H9 (cell line): ENCODE results near the gene ASPSCR1. TPM values are rescaled to one million over a fixed set of nuclear protein-coding genes. Genes with fewer than 3 reads are reported as not detected.
A peak's percentile ranks its signal among the peaks of the same experiment; 100 is the strongest.

Experiments used
- DNase-seq: peaks from one replicate; pipeline ENCODE4 v3.0.0-alpha.2; 2017
- H2AFZ ChIP-seq: one replicate; pipeline ENCODE4 v1.6.1; 2013; ENCODE audit warnings: mild to moderate bottlenecking, low read length, control low read depth, moderate library complexity
- H2AK5ac ChIP-seq: 2 replicates; pipeline ENCODE4 v1.6.1; 2013; ENCODE audit warnings: low read length, control low read depth, mixed read lengths; ENCODE audit not compliant: insufficient read length
- H2BK120ac ChIP-seq: one replicate; pipeline ENCODE4 v1.6.1; 2013; ENCODE audit warnings: low read depth, mild to moderate bottlenecking, low read length, control low read depth, inconsistent platforms; ENCODE audit not compliant: poor library complexity, severe bottlenecking
- H2BK12ac ChIP-seq: 2 replicates; pipeline ENCODE4 v1.6.1; 2013; ENCODE audit warnings: low read length, control low read depth, mixed read lengths, low read depth; ENCODE audit not compliant: insufficient read length
- H2BK15ac ChIP-seq: 2 replicates; pipeline ENCODE4 v1.6.1; 2013; ENCODE audit warnings: low read depth, low read length, control low read depth
- H2BK20ac ChIP-seq: one replicate; pipeline ENCODE4 v1.6.1; 2013; ENCODE audit warnings: low read depth, mild to moderate bottlenecking, low read length, control low read depth, inconsistent platforms; ENCODE audit not compliant: poor library complexity, severe bottlenecking
- H2BK5ac ChIP-seq: 2 replicates; pipeline ENCODE4 v1.6.1; 2013; ENCODE audit warnings: low read length, control low read depth, mixed read lengths; ENCODE audit not compliant: insufficient read length
- H3K14ac ChIP-seq: 2 replicates; pipeline ENCODE4 v1.6.1; 2013; ENCODE audit warnings: low read length, control low read depth; ENCODE audit not compliant: insufficient read depth
- H3K18ac ChIP-seq: 2 replicates; pipeline ENCODE4 v1.6.1; 2013; ENCODE audit warnings: low read depth, mild to moderate bottlenecking, mixed read lengths, low read length, control low read depth; ENCODE audit not compliant: insufficient read length
- H3K23ac ChIP-seq: 2 replicates; pipeline ENCODE4 v1.6.1; 2013; ENCODE audit warnings: low read length, control low read depth, mixed read lengths, low read depth; ENCODE audit not compliant: insufficient read length
- H3K23me2 ChIP-seq: 2 replicates; pipeline ENCODE4 v1.6.1; 2013; ENCODE audit warnings: low read depth, mild to moderate bottlenecking, mixed read lengths, low read length, control low read depth; ENCODE audit not compliant: insufficient read length, poor library complexity, severe bottlenecking
- H3K27ac ChIP-seq: 2 replicates; pipeline ENCODE4 v1.5.1; 2013; ENCODE audit warnings: low read length, control low read depth, mixed read lengths, low read depth; ENCODE audit not compliant: insufficient read length
- H3K27me3 ChIP-seq: 2 replicates; pipeline ENCODE4 v1.6.1; 2013; ENCODE audit warnings: low read length, control low read depth, inconsistent platforms; ENCODE audit not compliant: insufficient read depth
- H3K4ac ChIP-seq: 2 replicates; pipeline ENCODE4 v1.6.1; 2013; ENCODE audit warnings: low read depth, mild to moderate bottlenecking, control low read depth, inconsistent platforms, low read length, moderate library complexity
- H3K4me1 ChIP-seq: 2 replicates; pipeline ENCODE4 v1.6.1; 2013; ENCODE audit warnings: low read length, control low read depth, inconsistent platforms; ENCODE audit not compliant: insufficient read depth
- H3K4me2 ChIP-seq: 2 replicates; pipeline ENCODE4 v1.6.1; 2013; ENCODE audit warnings: low read length, control low read depth, mixed read lengths; ENCODE audit not compliant: insufficient read length, insufficient read depth
- H3K56ac ChIP-seq: 2 replicates; pipeline ENCODE4 v1.6.1; 2013; ENCODE audit warnings: low read depth, mild to moderate bottlenecking, mixed read lengths, low read length, control low read depth; ENCODE audit not compliant: insufficient read length
- H3K79me1 ChIP-seq: 2 replicates; pipeline ENCODE4 v1.6.1; 2013; ENCODE audit warnings: low read depth, mild to moderate bottlenecking, moderate library complexity, low read length, control low read depth, inconsistent platforms; ENCODE audit not compliant: insufficient read depth, poor library complexity, severe bottlenecking
- H3K79me2 ChIP-seq: 2 replicates; pipeline ENCODE4 v1.6.1; 2013; ENCODE audit warnings: low read length, control low read depth, inconsistent platforms; ENCODE audit not compliant: insufficient read depth
- H3K9ac ChIP-seq: 2 replicates; pipeline ENCODE4 v1.6.1; 2013; ENCODE audit warnings: low read length, control low read depth, mixed read lengths; ENCODE audit not compliant: insufficient read length; ENCODE audit errors: extremely low read depth
- H3K9me3 ChIP-seq: one replicate; pipeline ENCODE4 v1.6.1; 2013; ENCODE audit warnings: low read depth, low read length, inconsistent platforms; ENCODE audit not compliant: control insufficient read depth
- H3T11ph ChIP-seq: one replicate; pipeline ENCODE4 v1.6.1; 2013; ENCODE audit warnings: mild to moderate bottlenecking, low read length, control low read depth, inconsistent platforms
- H4K20me1 ChIP-seq: one replicate; pipeline ENCODE4 v1.6.1; 2013; ENCODE audit not compliant: control insufficient read depth, insufficient read length, insufficient read depth
- H4K5ac ChIP-seq: 2 replicates; pipeline ENCODE4 v1.6.1; 2013; ENCODE audit warnings: low read depth, mild to moderate bottlenecking, mixed read lengths, low read length, control low read depth; ENCODE audit not compliant: insufficient read length
- H4K8ac ChIP-seq: replicated peaks from 2 replicates; pipeline ENCODE4 v1.6.1; 2013; ENCODE audit warnings: low read length, control low read depth, mixed read lengths, low read depth; ENCODE audit not compliant: insufficient read length
- H4K91ac ChIP-seq: 2 replicates; pipeline ENCODE4 v1.6.1; 2013; ENCODE audit warnings: low read depth, mild to moderate bottlenecking, moderate library complexity, mixed read lengths, low read length, control low read depth; ENCODE audit not compliant: insufficient read length
- H3K27ac Mint-ChIP-seq, 3 experiments: 2 replicates in 2 of 3; 3 replicates in 1 of 3; pipeline ENCODE4 v1.8.0; 2020 to 2021; ENCODE audit warnings: mixed read lengths in 3 of 3, mild to moderate bottlenecking in 1 of 3, moderate library complexity in 1 of 3
- H3K27me3 Mint-ChIP-seq: 2 replicates; pipeline ENCODE4 v1.8.0; 2021; ENCODE audit warnings: low read depth, mild to moderate bottlenecking, moderate library complexity, mixed read lengths
- H3K36me3 Mint-ChIP-seq, 3 experiments: 2 replicates in 2 of 3; 3 replicates in 1 of 3; pipeline ENCODE4 v1.8.0; 2020 to 2021; ENCODE audit warnings: low read depth in 3 of 3, mixed read lengths in 3 of 3; ENCODE audit not compliant: insufficient read depth in 1 of 3
- H3K4me1 Mint-ChIP-seq, 2 experiments: 2 replicates each; pipeline ENCODE4 v1.8.0; 2020; ENCODE audit warnings: mixed read lengths in 2 of 2
- H3K4me3 Mint-ChIP-seq, 2 experiments: 2 replicates in 1 of 2; 3 replicates in 1 of 2; pipeline ENCODE4 v1.8.0; 2020 to 2021; ENCODE audit warnings: mild to moderate bottlenecking in 2 of 2, mixed read lengths in 2 of 2, moderate library complexity in 1 of 2
- H3K9me3 Mint-ChIP-seq, 2 experiments: 2 replicates in 1 of 2; 3 replicates in 1 of 2; pipeline ENCODE4 v1.8.0; 2020; ENCODE audit warnings: mild to moderate bottlenecking in 2 of 2, mixed read lengths in 2 of 2, moderate library complexity in 1 of 2
- CTCF ChIP-seq: fragments of 200-600 bp; sonication (generic); conservative IDR thresholded peaks from 3 replicates; pipeline ENCODE4 v1.8.0; 2021; ENCODE audit warnings: antibody characterized with exemption, mild to moderate bottlenecking
- WGBS: extraction: QIAGEN DNeasy Blood & Tissue Kit; methylation state at CpG from one replicate; pipeline ENCODE4 v1.1.7; 2013; ENCODE audit warnings: missing lambda C conversion rate, low lambda C conversion rate, mixed read lengths; ENCODE audit not compliant: insufficient read length; ENCODE audit errors: extremely low coverage; 5-methylcytosine and 5-hydroxymethylcytosine counted together
- total RNA-seq: library from RNA; stranded (reverse); gene quantifications from 2 replicates; pipeline ENCODE4 v1.2.1, GENCODE V29; 2021

The ASPSCR1 gene
- total RNA-seq, 1 experiment from 2014 or later: 50.9 TPM

GRCh38 chr17:81992306-81993102 is 15.1 kb downstream of the ASPSCR1 start:
- H3K4me3 Mint-ChIP-seq: no peak overlapping the region; a peak in 1 of 5 replicates
- no peaks in the 10 kb centered on the region for H3K23me2 ChIP-seq
- no peak overlapping the region for H2BK120ac ChIP-seq
- no peak overlapping the region for H3T11ph ChIP-seq
- no peak overlapping the region for H3K56ac ChIP-seq
- H3K9ac ChIP-seq: no peak overlapping the region
- H3K27me3 Mint-ChIP-seq: no peaks in the 10 kb centered on the region
- no peak overlapping the region for H2BK20ac ChIP-seq
- H3K9me3 Mint-ChIP-seq: no peaks in the 10 kb centered on the region
- H4K91ac ChIP-seq: no peak overlapping the region
- H3K27ac ChIP-seq: no peak overlapping the region
- H3K79me1 ChIP-seq: no peaks in the 10 kb centered on the region
- no peak for DNase-seq
- no peaks in the 10 kb centered on the region for H3K9me3 ChIP-seq
- no peak overlapping the region for H2BK12ac ChIP-seq
- no peaks in the 10 kb centered on the region; the same call in 1 of the 2 replicates for H3K79me2 ChIP-seq
- H2BK15ac ChIP-seq: no peak overlapping the region
- H3K23ac ChIP-seq: no peak overlapping the region
- no peak overlapping the region for H3K14ac ChIP-seq
- H4K20me1 ChIP-seq: no peaks in the 10 kb centered on the region
- no peak for TF ChIP-seq CTCF
- no peak overlapping the region for H2AK5ac ChIP-seq
- WGBS: no CpG with 5 or more reads among the region's 31 CpGs
- H3K27me3 ChIP-seq: no peaks in the 10 kb centered on the region
- H4K5ac ChIP-seq: no peak overlapping the region
- H4K8ac ChIP-seq: no peak overlapping the region
- peaks cover 0 to 24% (median 18%) of the 10 kb centered on the region in 3 experiments; a peak in 6 of 7 replicates for H3K36me3 Mint-ChIP-seq
- no peak overlapping the region for H2BK5ac ChIP-seq
- H3K4me1 Mint-ChIP-seq: peaks cover 21 to 37% of the 10 kb centered on the region in 2 experiments
- H3K18ac ChIP-seq: peak overlapping the region; percentile 24
- H3K4ac ChIP-seq: no peak overlapping the region
- no peak overlapping the region for H3K4me2 ChIP-seq
- no peaks in the 10 kb centered on the region; the same call in 1 of the 2 replicates for H3K4me1 ChIP-seq
- no peak overlapping the region for H2AFZ ChIP-seq
- H3K27ac Mint-ChIP-seq: peak overlapping the region in 1 of 3 experiments; percentile 82; a peak in 1 of 7 replicates
